ENCODE results near the gene PRIMPOL.

DNA sequence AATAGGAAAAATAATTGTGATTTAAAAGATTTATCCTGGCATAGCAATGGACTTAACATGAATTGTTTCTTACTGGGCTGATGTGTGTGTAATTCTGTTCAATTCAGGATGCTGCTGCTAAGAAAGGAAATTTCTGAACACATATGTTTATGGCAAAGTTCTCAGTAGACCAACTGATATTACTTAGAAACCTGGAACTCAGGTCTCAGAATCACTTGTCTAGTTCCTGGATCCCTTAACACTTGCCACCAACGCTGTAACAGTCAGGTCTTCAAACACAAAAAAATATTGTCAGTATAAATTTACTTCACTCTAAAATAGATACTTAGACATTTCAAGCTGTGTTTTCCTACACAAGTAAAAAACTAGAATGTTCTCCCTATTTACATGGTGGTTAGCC lies 5.8 kb upstream of the PRIMPOL start:
- TF ChIP-seq, protein P1, sequence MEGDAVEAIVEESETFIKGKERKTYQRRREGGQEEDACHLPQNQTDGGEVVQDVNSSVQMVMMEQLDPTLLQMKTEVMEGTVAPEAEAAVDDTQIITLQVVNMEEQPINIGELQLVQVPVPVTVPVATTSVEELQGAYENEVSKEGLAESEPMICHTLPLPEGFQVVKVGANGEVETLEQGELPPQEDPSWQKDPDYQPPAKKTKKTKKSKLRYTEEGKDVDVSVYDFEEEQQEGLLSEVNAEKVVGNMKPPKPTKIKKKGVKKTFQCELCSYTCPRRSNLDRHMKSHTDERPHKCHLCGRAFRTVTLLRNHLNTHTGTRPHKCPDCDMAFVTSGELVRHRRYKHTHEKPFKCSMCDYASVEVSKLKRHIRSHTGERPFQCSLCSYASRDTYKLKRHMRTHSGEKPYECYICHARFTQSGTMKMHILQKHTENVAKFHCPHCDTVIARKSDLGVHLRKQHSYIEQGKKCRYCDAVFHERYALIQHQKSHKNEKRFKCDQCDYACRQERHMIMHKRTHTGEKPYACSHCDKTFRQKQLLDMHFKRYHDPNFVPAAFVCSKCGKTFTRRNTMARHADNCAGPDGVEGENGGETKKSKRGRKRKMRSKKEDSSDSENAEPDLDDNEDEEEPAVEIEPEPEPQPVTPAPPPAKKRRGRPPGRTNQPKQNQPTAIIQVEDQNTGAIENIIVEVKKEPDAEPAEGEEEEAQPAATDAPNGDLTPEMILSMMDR (IDR thresholded peaks at IDR 0.05; ENCODE audit: poor library complexity) = no peak
- TF ChIP-seq EZH2 (IDR thresholded peaks at IDR 0.05; ENCODE audit: borderline replicate concordance) (no peak), EZH2phosphoT487 (IDR thresholded peaks at IDR 0.05; ENCODE audit: low read depth, severe bottlenecking, unreplicated experiment) (no peak)

Data from hepatocyte (in vitro differentiated cells).